SKM-1 (cell line): Measurements from ENCODE around the gene CDC42EP5.
"Not testable (repeated sequence)": the region's sequence is repeated elsewhere in the genome, so short reads cannot be mapped to it uniquely, and the experiment has no call there.

Experiments
- DNase-seq: peaks from one replicate; lab custom pipeline; 2025; ENCODE audit not compliant: unreplicated experiment; lab: John Stamatoyannopoulos, UW

The CDC42EP5 gene

DNA sequence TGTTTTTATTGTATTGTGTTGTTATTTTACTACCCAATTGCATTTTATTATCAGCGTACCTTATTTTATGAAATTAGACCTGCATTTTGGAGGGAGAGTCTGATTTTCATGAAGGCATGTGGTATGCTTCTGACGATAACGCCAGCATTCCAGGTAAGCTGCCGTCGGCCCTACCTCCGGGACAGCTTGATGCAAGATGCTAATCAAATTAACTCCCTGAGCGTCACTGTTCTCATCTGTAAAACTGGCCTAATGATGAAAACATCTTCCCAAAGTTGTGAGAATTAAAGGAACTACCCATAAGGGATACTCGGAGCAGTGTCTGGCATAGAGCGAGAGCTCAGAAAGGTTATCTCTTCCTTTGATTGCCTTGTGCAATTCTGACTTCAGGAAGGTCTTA is 16.7 kb upstream of the CDC42EP5 start:
- DNase-seq, result no peak

DNA sequence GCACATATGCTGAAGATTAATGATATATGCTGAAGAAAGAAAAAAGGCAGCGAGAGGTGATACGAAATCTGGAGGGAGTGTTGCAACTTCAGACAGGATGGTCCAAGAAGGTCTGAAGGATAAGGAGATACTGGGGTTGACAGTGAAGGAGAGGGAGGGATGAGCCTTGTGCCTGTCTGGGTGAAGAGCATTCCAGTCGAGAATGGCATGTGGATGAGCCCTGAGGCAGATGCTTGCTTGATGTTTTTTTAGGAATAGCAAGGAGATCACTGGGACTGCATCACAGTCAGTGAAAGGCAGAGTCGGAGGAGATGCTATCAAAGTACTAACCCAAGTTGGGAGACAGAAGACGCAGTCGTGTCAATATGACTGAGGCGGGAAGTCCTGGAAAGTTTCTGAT is 16.2 kb upstream of the CDC42EP5 start:
- no peak for DNase-seq

DNA sequence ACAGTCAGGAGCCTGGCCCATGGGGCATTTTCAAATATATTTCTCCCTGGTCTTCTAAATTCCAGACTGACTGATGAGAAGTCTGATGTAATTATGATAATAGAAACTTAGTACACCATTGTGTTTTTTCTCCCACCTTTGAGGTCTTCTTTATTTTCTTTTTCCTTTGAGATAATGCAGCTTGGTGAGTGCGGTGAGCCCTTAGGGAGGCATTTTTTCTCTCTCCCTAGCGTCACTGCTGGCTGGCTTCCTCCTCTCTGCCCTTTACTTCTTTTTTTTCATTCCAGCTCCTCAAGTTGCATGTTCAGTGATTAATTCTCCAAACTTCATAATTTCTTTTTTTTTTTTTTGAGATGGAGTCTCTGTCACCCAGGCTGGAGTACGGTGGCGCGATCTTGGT is 12.8 kb upstream of the CDC42EP5 start:
- DNase-seq, result no peak

DNA sequence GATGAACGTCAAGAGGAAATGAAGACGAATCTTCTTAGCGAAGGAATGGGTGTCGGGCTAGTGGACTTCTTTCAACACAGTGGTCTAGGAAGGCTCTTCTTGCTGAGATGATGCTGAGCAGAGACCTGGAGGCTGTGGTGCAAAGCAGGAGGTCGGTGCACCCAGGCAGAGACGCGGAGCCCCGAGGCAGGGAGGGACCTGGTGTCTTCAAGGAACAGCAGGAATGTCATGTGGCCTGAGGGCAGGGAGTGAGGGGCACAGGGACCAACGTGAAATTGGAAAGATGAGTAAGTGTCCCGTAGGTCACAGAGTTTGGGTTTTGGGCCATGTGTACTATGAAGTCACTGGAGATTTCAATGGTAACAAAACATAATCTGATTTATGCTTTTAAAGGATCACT is 11.4 kb upstream of the CDC42EP5 start:
- DNase-seq, result no peak

DNA sequence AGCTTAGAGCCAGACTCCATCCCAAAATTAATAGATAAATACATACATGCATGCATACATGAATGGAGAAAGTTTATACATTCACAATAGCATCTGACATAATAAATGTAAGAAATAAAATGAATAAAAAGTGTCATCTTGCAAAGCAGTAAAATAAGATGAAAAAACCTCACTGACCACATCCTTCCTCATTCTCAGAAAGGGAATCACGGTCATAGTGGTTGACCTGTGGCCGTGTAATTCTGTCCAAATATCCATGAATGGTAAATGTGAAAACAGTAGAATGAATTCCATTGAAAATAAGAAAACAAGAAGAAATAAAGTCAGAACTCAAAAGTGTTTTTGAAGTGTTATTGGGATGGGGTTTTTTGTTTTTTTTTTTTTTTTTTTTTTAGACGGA is 9.8 kb upstream of the CDC42EP5 start:
- no peak for DNase-seq

DNA sequence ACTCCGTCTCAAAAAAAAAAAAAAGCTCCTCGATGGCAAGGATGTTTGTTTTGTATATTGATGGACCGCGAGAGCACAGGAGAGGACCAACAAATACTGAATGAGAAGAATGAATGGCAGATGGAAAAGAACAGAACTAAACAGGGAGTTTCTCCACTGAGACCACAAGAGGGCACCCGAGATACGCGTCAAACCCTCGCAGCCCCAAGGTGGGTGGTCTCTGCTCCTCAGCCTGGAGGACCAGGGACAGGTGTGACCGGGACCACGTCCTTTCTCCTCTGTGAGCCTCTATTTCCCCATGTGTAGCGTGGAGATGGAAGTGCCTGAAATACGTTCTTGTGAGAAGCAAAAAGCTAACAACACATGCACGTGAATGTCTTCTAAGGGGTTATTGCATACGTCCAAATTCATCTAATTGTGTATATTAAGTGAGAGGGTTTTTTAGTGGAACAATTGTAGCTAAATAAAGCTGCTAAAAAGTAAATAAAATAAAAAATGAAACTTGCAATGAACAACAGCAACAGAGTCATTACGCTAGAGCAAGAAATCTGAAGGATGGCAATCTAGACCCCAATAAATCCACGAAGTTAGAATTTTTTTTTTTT is 8.3 kb upstream of the CDC42EP5 start:
- DNase-seq, result no peak

DNA sequence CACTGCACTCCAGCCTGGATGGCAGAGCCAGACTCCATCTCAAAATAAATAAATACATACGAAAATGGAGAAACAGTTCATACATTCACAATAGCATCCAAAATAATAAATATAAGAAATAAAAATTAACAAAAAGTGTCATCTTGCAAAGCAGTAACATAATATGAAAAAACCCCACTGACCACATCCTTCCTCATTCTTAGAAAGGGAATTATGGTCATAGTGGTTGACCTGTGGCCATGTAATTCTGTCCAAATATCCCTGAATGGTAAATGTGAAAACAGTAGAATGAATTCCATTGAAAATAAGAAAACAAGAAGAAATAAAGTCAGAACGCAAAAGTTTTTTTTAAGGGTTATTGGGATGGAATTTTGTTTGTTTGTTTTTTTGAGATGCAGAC is 7.0 kb upstream of the CDC42EP5 start:
- no peak for DNase-seq

DNA sequence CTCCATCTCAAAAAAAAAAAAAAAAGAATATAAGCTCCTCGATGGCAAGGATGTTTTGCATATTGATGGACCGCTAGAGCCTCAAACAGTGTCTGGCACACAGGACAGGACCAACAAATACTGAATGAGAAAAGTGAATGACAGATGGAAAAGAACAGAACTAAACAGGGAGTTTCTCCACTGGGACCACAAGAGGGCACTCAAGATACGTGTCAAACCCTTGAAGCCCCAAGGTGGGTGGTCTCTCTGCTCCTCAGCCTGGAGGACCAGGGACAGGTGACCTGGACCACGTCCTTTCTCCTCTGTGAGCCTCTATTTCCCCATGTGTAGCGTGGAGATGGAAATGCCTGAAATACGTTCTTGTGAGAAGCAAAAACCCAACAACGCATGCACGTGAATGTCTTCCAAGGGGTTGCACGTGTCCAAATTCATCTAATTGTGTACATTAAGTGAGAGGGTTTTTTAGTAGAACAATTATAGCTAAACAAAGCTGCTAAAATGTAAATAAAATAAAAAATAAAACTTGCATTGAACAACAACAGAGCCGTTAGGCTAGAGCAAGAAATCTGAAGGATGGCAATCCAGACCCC is 5.7 kb upstream of the CDC42EP5 start:
- no peak for DNase-seq

DNA sequence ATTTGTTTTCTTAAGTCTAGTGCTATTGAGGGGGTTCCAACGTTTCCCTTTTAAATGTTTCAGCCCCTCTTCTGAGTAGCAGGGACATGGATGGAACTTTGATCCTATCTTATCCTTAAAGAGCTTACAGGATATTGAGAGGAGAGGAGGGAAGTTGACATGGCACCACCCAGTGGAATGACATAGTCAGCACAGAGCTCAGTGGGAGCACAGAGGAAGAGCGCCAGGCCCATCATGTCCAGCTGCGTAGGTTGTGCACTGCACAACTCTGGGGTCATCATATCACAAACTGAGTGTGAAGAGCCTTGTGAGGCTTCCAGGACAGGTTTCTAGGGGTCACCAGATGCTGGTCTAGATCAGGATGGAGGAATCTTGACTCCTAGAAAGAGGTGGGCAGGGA is 4.6 kb upstream of the CDC42EP5 start:
- DNase-seq, result no peak

DNA sequence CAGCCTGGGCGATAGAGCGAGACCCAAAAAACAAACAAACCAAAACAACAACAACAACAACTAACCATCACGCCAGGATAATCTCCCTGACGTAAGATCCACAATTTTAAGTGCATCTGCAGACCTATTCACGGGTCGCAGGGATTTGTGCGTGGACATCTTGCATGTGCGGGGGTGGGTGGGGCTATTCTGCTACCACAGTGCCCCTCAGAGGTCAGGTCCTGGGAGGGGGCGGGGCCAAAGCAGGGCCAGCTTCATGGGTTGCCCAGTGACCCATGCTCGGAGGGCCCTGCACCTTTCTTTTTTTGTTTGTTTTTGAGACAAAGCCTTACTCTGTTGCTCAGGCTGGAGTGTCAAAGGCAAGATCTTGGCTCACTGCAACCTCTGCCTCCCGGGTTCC is 2.6 kb upstream of the CDC42EP5 start:
- no peak for DNase-seq

DNA sequence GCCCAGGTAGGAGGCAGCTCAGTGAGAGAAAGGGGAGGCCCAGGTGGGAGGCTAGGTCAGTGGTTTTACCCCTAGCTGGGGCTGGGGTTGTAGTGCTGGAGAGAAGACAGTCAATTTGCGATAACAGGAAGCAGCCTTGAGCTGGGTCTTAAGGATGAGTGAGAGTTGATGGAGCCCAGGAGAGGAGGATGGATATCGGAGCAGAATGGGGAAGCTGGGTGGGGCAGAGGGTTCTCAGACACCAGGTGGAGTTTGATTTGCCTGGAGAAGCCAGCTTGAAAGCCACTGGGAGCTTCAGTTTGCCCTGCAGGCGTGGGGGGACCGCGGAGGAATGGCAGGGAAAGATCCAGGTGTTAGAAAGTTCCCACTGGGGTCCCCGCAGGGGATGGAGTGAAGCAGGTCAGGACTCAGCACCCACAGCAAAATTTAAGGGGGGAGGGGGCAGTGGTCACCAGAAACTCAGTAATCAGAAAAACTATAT is 836 bp upstream of the CDC42EP5 start:
- no peak for DNase-seq

DNA sequence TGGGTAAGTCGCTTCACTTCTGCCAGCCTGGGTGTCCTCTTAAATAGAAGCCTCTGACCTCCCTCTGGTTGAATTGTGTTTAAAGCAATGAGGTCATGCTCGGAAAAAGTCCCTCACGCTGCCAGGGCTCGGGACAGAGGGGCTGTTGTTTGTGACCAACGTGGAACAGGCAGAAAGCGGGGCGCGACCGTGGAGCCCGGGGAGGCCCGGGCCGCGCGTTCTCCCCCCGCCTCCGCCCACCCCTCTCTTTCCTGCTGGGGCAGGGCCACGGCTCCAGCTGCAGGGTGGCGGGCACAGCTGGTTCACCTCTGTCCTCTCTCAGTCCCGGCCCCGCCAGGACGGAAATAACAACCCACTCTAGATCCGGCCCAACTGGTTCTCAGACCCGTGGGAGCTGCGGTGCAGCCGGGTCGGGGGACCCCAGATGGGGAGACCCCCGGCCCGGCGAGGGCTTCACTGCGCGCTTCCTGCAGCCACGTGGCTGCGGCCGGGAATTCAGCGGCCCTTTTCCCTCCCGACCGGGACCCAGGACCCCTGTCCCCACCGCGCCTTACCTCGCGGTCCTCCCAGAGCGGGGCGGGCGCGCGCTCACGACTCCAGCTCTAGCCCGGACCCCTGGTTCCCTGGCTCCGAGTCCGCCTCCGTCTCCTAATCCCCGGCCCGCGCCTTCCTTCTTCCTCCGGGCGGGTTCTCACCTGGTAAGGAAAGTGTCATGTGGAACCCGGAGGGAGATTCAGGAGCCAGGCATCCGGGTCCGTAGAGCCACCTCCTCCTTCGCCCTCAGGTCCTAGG is 1.9 kb downstream of the CDC42EP5 start:
- no peak for DNase-seq

DNA sequence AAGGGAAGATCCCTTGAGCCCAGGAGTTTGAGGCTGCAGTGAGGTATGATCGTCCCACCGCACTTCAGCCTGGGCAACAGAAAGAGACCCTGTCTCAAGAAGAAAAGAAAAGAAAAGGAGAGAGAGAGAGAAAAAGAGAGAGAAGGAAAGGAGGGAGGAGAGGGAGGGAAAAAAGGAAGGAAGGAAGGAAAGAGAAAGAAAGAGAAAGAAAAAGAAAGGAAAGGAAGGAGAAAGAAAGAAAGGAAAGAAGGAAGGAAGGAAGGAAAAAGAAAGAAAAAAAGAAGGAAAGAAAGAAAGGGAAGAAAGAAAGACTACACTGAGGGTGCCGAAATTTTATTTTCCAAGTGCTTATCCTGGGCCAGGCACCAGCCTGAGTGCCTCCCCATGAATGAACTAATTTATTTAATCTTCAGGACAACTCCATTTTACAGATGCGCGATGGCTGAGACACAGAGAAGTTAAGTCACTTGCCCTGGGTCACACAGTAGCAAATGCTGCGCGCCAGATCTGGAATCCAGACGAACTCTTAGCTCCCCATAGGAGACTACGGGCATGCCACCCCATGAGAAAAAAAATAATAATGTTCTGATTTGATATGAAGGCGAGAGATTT is 2.7 kb downstream of the CDC42EP5 start:
- no peak for DNase-seq

DNA sequence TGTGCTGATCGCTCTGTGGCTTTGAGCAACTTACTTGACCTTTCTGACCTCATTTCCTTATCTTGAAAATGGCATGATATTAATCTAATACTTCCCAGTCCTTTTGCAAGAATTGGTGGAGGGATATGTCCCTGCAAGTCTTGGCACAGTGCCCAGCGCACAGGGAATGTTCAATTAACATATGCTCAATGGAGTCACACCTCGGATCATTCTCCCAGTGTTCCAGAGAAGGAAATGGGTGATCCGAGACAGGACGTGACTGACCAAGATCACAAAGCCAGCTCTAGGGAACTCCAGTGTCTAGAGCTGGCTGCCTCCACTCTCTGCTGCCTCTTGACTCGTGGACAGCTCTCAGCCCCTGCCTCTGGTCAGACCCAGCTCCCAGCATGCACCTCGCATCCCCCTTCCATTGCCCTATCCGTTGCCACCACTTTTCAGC is 3.6 kb downstream of the CDC42EP5 start:
- DNase-seq, result no peak

DNA sequence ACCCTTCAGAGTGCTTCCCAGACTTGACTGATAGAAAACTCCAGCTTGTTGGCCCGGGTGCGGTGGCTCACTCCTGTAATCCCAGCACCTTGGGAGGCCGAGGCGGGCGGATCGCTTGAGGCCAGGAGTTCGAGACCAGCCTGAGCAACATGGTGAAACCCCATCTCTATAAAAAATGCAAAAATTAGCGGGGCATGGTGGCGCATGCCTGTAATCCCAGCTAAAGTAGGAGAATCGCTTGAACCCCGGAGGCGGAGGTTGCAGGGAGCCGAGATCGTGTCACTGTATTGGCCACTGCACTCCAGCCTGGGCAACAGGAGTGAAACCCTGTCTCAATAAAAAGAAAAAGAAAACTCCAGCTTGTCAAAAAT is 7.0 kb downstream of the CDC42EP5 start:
- not testable (repeated sequence) for DNase-seq

DNA sequence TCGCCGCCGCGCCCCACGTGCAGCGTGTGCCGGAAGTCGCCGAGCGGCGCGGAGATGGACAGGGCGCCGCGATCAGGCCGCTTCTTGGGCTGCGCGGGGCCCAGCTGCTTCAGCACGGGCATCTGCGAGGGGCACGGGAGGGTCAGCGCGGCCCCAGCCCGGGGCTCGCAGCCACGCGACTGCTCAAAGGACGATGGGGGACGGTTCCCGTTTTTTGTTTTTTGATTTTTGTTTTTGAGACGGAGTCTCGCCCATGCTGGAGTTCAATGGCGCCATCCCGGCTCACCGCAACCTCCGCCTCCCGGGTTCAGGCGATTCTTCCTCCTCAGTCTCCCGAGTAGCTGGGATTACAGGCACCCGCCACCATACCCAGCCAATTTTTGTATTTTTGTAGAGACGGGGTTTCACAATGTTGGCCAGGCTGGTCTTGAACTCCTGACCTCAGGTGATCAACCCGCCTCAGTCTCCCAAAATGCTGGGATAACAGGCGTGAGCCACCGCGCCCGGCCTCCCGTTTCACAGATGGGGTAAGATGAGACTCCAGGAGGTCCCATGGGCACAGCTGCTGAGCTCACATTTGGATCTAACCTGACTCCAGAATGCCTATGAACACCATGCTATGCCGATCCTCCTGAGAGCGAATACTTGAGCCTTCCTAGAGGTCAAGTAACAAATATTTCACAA is 7.5 kb downstream of the CDC42EP5 start:
- no peak for DNase-seq

DNA sequence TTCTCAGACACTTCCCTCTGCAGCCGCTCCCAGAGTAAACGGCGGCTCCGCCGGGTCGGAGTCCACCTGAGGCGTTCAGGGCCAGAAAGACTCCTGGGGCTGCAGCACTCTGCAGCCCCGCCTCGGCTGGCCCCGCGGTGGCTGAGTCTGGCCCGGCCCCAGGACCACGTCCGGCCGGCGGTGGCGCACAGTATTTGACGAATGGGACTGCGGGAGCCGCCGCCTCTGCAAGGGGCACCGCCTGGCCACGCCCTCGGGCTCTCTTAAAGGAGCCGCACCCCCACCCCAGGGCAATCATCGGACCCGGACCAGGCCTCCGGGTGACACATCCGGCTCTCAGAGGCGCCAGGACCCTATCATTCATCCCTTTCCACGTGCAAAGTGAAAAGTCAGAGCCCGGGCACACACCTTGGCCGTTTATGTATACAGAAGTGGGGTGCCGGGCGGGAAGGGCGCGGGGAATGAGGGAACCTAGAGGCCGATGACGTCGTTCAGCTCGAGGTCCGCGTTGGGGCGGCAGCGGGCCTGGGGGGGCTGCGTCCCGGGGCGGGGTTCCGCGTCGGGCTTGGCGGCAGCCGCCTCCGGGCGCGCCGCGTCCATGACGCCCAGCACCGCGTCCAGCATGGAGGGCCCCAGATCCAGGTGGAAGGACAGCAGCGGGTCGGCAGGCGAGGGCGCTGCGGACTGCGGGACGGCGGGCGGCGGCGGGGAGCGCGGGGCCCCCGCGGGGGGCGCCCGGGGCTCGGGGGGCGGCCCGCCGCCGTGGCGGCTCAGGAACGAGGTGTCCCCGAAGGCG is 8.3 kb downstream of the CDC42EP5 start:
- peak; percentile 29 for DNase-seq

DNA sequence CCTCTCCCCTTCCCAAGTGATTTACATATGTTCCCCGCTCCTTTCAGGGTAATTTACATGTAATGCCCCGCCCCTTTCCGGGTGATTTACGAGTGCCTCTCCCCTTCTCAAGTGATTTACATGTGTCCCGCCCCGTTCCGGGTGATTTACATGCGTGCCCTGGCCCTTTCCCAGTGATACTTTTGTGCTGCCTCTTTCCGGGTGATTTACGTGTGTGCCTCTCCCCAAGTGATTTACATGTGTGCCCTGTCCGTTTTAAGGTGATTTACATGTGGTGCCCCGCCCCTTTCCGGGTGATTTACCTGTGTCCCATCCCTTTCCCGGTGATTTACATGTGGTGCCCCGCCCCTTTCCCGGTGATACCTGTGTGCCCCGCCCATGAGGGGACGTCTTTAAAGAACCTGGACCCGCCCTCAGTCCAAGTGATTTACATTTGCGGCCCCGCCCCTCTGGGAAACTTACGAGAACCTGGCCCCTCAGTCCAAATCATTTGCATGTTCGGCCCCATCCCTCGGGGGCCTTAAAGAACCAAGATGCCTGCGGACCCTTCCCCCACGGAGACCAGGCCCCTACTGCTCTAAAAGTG is 9.0 kb downstream of the CDC42EP5 start:
- DNase-seq, result no peak

DNA sequence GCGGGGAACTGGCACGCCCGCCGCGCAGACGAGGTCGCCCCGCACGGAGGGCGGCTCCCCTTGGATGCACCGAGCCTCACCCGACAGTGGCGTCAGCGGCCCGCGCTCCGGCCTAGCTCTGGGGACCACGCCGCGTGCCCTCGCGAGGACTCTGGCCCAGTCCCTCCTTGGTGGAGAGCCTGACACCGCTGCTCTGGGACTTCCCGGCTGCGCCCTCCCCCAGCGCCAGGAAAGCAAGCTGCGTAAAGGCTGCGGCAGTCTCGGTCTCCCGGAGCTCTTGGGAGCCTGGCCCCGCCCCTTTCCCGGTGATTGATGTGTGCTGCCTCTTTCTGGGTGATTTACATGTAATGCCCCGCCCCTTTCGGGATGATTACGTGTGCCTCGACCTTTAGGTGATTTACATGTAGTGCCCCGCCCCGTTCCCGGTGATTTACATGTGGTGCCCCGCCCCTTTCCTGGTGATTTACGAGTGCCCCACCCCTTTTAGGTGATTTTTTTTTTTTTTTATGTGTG is 9.5 kb downstream of the CDC42EP5 start, which contains the start of gene LENG9:
LENG9 (minus strand) TSS at position 248 of the 513 bp plus-strand sequence. CDS start 252 bp downstream, outside the sequence.
- DNase-seq, result no peak
